CD4-positive, alpha-beta T cell treated with Interleukin-15 for 4 hours (primary cell): Measurements from ENCODE around the gene PDE3A.
"Not testable (repeated sequence)": the region's sequence is repeated elsewhere in the genome, so short reads cannot be mapped to it uniquely, and the experiment has no call there.

Experiments
- DNase-seq: peaks from one replicate; pipeline ENCODE4 v3.0.0-alpha.2; 2020; ENCODE audit warnings: low spot score

Gene PDE3A

DNA sequence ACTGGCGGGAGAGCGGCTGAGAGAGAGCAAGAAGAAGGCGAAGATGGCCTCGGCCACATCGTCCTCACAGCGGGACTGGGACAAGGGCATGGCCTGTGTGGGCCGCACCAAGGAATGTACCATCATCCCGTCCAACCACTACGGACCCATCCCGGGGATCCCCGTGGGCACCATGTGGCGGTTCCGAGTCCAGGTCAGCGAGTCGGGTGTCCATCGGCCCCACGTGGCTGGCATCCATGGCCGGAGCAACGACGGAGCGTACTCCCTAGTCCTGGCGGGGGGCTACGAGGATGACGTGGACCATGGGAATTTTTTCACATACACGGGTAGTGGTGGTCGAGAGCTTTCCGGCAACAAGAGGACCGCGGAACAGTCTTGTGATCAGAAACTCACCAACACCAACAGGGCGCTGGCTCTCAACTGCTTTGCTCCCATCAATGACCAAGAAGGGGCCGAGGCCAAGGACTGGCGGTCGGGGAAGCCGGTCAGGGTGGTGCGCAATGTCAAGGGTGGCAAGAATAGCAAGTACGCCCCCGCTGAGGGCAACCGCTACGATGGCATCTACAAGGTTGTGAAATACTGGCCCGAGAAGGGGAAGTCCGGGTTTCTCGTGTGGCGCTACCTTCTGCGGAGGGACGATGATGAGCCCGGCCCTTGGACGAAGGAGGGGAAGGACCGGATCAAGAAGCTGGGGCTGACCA lies 183.6 kb downstream of the PDE3A start:
- DNase-seq, result not testable (repeated sequence)

DNA sequence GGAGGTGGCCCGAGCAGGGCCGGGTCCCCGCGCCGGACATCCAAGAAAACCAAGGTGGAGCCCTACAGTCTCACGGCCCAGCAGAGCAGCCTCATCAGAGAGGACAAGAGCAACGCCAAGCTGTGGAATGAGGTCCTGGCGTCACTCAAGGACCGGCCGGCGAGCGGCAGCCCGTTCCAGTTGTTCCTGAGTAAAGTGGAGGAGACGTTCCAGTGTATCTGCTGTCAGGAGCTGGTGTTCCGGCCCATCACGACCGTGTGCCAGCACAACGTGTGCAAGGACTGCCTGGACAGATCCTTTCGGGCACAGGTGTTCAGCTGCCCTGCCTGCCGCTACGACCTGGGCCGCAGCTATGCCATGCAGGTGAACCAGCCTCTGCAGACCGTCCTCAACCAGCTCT lies 184.2 kb downstream of the PDE3A start:
- not testable (repeated sequence) for DNase-seq

DNA sequence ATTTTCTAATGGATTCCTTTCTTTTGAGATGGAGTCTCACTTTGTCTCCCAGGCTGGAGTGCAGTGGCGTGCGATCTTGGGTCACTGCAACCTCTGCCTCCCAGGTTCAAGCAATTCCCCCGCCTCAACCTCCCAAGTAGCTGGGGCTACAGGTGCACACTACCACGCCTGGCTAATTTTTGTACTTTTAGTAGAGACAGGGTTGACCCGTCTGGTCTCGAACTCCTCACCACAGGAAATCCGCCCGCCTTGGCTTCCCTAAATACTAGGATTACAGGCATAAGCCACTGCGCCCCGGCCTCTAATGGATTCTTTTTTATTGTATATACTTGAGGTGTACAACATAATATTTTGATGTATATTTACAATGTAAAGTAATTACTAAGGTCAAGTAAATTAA lies 186.7 kb downstream of the PDE3A start:
- DNase-seq, result no peak

DNA sequence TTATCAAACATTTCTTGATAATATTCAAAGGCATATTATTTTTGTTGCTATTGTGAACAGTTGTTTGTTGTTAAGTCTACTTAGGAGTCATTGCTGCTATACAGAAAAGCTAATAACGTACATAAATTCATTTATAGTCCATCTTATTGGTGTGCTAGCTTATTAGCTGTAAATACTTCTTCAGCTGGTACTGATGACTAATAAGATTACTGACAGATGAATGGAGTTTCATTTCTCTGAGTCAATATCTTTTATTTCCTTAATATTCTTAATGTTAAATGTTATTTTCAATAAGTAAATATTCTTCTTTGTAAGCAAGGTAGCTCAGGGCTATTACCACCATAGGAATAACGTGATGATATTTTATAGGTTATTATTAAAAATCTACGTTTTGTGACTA lies 187.4 kb downstream of the PDE3A start:
- no peak for DNase-seq

DNA sequence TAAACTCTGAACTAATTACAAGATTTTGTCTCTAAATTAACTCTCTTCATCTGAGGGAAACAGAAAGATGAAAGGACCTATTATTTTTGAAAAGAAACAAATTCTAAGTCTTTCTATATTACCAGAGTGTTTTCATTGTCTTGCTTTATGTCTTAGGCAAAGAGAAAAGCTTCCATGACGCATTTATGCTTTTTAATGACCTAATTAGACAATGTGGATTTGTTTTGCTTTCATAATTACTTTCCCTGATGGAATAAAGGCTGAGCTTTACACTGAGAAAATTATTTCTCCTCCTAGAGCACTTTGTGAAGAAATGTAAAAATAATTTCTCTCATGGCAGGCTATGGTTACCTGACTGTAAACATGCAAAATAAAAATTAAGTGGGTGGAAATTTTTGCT lies 188.8 kb downstream of the PDE3A start:
- no peak for DNase-seq

DNA sequence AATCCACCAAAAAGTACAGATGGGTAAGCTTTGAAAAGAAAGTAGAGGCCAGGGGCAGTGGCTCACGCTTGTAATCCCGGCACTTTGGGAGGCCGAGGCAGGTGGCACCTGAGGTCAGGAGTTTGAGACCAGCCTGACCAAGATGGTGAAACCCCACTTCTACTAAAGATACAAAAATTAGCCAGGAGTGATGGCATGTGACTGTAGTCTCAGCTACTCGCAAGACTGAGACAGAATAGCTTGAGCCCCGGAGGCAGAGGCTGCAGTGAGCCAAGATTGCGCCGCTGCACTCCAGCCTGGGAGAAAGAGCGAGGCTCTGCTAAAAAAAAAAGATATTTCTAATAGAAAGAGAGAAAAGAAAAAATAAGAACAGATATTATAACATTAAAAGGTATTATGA lies 192.6 kb downstream of the PDE3A start:
- DNase-seq, result no peak

DNA sequence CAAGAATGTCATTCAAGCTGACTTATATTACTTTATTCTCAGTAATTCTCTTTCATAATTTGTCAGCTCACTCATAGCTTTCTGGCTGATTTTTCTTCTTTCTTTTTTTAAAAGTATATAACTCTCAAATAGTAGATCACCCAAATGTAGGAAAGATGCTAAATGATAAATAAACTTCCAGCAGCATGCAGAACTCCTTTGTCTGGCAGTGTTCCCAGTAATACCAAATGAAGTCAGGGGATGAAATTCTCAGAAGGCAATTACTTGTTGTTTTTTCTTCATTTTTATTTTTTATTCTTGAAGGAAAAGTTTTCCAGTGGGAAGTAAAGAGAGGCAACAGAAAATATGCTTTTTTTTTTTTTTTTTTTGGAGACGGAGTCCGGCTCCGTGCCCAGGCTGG lies 193.5 kb downstream of the PDE3A start:
- no peak for DNase-seq

DNA sequence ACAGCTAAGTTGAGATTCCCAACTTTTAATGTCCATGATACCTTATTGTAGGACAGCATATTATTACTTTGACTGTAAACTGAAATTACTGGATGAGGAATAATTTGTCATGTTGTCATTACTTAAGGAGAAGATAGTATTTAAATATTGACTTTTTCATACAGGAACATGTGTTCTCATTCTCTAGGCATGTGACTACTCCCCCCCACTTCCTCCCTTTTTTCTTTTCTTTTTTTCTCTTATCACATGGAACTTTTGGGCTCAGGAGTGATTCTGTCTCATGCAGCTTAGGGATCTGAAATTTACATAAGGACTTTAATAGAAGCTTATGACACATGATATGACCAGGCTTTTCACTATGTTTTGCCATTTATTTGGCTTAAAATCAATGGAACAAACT lies 199.1 kb downstream of the PDE3A start:
- no peak for DNase-seq

DNA sequence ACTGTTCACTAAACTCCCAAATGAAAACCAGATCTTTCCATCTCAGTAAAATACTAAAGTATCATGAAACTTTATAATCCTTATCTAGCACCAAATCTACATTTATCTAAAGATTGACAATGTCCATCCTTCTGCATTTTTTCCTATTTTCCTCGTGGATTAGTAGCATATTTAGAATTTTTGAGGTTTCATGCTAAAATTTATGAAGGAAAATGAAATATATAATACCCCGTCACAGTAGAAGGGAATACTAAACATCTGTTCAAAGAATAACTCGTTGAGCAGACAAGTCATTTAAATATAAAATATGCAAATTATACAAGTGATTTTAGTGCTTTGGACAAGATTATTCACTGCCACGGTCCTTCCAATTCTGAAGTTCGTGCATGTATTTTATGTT lies 204.1 kb downstream of the PDE3A start:
- no peak for DNase-seq

DNA sequence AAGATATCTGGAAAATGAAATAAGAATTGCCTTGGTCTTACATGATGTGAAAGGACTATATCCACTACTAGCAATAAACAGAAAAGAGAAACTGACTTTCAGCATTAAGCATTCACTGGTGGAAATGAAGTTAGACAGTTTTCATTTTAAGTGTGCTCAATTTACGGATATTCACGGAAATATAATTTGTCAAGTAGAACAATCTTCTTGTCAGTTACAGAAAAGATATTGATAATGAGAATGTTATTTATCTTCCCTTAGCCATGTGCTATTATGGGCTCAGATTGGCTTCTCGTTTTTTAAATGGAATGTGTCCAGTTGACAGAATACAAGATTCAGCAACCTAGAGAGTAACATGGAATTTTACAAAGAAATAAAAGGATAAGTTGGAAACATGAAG lies 208.2 kb downstream of the PDE3A start:
- DNase-seq, result no peak

DNA sequence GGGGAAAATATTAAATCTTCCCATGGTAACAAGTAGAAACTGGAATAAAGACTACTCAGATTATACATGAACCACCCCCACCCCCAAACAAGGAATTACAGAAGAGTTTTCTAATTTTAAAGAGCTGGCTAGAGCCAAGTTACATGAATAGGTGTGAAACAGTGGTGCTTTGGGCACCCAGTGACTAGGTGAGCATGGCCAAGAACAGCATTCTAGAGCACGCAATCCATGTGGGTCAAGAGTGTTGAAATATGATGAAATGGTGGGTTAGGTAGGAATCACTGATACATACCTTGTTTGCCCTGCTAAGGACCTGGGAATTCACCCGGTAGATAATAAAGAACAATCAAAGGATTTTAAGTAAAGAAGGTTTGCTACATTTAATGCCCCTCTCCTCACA lies 208.7 kb downstream of the PDE3A start:
- no peak for DNase-seq

DNA sequence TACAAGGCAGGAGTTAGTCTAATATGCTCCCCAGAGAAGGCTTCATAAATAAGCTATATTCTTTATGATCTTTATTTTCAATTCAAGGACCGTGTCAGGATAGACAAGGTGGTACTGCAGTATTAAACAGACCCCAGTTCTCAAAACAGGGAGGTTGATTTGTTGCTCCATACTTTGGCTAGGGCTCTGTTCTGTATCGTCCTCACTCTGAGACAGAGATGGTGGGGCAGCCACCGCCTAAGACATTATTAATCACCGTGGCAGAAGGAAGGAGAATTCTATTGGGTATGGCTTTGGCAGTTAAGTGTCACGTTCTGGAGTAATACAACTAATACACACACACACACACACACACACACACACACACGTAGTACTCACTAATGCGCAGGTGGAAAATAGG lies 209.8 kb downstream of the PDE3A start:
- DNase-seq, result no peak

DNA sequence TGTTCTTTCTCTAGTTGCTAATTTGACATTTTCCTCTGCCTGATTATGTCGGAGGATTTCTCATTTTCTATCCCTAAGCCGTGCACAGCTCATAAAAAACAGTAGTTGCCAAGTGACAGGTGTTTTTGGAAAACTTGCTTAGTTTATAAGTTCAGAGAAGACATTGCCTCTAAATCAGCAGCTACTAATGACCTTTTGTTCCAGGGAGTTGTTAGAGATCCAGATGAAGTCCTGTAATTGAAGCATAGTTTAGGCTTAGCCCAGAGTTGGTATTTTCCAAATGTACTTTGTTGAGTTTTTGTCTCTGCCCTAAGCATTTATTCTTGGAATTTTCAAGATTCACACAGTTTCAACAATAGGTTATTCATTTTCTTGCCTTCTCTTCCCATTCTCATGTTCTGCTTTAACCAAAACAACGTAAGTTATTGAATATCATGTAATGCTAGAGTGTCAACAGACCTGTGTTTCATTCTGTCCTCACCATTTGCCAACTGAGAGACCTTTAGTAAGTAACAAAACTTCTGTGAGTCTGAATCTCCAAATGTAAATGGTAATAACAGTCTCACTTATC lies 216.8 kb downstream of the PDE3A start:
- no peak for DNase-seq

DNA sequence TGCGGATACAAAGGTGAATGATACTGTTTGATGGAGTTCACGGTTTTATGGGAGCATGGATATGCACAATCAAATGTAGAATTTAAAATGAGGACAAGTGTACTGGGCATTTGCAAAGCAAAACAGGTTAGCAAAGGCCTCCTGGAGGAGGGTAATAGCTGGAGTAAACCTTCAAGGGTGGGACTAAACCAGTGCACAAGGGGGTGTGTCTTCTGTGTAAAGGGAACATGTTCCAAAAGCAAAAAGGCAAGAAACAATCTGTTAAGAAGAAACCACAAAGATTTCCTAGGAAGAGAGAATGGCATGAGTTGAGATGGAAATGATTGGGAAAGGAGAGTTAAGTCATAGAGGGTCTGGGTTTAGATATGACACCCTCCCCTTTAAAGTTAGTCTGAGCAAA lies 217.6 kb downstream of the PDE3A start:
- DNase-seq, result no peak

DNA sequence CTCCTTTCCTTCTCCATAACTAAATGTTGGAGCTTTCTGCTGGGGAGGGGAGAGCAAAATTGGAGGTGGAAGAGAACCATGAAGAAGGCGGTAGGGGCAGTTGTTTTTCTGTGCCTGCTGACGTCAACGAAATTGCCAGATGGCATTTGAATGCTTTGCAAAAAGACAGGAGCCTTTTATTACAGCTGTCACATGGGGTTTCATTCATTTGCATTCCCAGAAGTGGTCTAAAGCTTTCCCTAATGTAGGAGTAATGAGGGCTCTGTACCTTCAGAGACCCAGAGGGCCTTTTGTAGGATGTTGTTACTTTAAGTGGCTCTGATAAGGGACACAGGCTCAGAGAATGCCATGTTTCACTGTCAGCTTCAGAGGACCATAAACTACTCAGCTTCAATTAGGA lies 219.7 kb downstream of the PDE3A start:
- no peak for DNase-seq

DNA sequence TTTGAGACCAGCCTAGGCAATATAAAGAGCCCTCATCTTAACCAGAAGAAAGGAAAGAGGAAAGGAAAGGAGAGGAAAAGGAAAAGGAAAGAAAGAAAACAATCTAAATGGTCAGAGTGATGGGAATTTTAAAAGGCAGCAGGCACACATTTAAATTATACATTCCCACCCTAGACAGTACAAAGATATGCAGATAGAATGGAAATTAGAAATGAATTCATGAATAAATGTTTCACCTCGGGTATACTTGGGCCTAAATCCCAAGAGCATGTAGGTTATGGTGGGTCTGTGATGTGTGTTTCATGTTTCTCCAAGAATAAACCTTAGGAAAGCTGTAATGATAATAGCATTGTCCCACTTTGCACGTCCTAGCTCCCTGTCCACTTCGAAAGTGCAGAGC lies 222.2 kb downstream of the PDE3A start:
- no peak for DNase-seq

DNA sequence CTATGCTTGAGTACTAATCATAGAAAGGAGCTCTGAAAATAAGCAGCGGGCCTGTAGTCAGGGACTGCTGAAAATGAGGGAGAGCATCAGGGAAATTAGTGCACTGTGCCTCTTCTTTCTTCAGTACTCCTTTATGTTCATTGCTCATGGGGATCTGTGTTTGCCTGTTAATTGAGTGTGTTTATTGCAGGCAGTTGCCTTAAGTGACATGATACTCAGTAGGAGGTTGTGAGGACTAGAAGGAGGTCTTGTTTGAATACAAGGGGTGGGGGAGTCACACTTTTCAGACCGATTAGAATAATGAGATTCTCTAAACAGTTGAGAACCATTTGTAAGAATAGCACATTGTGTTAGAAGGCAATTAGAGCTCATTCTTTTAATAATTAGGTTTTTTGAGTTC lies 224.2 kb downstream of the PDE3A start:
- DNase-seq, result no peak

DNA sequence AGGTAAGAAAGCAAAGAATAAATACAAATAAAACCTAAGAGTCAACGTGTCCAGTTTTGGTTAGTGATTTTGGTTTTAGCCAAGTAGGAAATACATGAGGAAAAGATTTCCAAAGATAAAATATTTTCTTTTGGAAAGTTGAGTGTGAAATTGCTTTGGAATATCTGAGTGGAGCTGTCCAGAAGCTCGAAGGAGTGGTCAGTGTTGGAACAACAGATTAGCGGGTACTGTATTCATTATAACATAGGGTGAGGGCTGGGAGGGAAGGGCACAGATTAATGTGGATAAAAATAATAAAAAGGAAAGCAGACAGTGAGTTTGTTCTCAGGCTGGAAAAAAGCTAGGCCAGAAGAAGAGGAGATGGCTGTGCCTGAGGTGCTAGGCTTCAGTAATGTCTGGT lies 225.3 kb downstream of the PDE3A start:
- DNase-seq, result no peak

DNA sequence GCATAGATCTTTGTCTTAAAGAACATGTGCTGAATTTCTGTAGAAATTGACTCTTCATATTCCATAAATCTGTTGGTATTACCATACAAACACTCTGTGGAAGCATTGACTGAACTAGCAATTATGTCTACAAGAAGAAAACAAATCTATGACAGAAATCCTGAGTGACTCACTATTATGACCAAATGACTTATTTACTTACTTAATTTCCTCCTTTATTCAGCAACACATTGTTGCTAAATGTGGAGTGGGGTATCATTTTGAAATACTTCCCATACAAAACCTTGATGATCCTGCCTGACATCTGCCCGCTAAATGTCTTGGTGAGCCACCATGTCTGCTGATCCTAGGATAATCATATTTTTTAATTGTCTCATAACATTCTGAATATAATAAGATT lies 227.7 kb downstream of the PDE3A start:
- DNase-seq, result no peak

DNA sequence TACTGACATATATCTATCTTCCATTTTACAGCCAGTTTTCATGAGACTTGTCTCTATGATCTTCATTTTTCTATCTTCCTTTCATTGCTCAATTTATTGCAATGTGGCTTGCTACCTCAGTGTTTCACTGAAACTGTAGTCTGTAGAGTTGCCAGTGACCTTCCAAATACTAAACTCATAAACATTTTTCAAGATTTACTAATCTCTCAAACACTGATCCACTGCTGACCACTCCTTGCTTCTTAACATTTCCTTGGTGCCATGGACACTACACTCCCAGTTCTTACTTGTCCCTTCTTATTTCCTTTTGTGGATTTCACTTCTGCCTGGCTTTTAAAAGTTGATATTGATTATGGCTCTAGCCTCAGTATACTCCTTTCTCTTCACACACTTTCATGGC lies 231.4 kb downstream of the PDE3A start:
- DNase-seq, result no peak

DNA sequence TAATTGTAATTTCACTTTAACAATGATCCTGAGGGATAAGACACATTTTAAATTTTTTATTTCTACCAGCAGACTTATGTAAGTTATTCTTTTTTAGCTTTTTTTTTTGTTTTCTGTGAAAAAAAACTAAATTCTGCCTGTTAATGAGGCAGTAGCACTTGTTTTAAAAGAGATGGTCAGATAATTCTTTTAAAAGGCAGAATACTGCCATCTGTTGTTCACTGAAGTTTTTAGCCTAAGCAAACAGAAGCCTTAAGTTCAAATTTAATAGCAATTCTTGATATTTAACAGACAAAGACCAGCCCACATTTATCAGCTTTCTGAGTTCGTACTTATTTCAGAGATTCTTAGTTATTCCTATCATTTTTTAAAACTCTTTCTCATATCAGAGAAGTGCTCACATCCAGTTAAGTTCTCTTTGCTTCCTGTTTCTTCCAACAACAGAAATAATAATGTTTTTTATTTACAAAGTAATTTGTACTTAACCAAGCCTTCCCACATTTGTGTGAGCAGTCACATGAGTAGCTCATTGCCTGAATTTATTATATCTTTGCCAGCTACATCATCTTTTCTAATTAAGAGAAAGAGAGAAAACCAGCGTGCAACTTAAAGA lies 233.4 kb downstream of the PDE3A start:
- DNase-seq, result no peak

DNA sequence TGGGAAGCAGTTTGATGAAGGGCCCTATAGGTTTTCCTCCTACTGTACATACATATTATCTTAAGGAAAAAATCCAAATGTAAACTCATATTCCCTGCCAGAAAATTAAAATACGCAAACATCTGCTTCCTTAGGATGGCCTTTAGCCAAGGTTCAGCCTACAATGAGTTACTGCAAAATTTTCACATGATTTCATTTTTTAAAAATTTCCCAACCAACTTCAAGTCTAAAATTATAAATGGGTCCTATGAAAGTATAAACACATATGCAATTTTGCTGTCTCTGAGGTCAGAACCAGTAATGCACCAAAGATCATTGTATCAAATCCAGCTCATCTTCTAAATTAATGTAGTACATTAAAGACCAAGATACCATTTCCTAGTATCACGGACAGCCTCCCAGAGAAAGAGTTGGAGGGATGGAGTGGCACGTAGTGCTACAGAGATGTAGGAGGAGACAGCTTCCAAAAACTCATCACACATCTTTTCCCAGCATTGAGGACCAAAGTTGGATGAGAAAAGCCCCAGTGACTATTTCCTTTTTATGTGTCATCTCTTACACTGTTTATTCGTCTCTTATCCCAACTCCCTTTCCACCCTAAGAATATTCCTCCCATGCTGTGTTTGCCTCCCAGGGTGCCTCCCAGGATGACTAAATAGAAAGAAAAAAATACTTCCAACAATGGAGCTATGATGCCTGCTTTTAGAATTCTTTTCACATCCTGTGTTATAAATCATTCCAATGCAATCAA lies 234.5 kb downstream of the PDE3A start:
- no peak for DNase-seq

DNA sequence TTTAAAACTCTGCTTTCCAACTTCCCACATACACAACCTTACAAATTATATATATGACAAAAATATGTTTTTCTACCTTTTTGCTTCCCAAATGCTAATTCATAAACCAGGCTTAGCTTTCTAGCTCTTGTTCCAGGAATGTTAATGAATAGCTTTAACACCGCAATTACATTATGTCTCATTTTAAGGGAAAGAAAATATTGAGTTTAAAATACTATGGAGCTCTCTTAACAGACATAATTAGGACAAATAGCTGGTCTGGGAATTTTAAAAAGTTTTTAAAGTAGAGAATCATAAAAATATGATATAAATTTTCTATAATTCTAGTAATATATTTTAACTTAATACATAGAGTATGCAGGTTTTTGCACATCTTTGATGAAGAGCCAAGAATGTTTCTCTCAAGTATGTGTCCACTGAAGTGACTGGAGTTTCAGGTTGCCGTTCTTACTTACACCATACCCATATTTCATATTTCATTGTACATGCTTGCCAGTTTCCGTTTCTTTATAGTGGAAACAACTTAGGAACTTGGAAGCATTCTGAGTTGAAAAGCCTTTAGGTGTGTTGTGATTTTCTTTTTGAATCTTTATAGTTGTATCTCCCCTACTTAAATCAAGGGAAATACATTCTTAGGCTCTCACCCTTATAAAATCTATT lies 236.2 kb downstream of the PDE3A start:
- no peak for DNase-seq
